ENCODE data around the gene STX3.

- TF ChIP-seq CTCF (IDR thresholded peaks at IDR 0.05) (no peak), POLR2A (IDR thresholded peaks at IDR 0.05) (no peak)
These were observed 15.7 kb downstream of the STX3 start for GRCh38 chr11:59770869-59771268.
